Activated CD8-positive, alpha-beta T cell treated with anti-CD3 and anti-CD28 coated beads for 36 hours (primary cell): Measurements from ENCODE around the gene NLRP4. TPM values are rescaled to one million over a fixed set of nuclear protein-coding genes. Genes with fewer than 3 reads are reported as not detected.

Experiments used
- ATAC-seq: fragments of 200-7000 bp; cut with Tn5 transposase; one replicate; pipeline ENCODE4 v1.10.0; 2021; ENCODE audit warnings: mild to moderate bottlenecking, moderate library complexity
- CTCF ChIA-PET: fragments of 350-600 bp; sonication (Branson Sonifier 250); formaldehyde crosslinking; loops from one replicate; lab custom pipeline; 2021; ENCODE audit warnings: antibody characterized with exemption; lab: Charles Lee
- POLR2A ChIA-PET: fragments of 350-600 bp; sonication (Branson Sonifier 250); formaldehyde crosslinking; loops from one replicate; lab custom pipeline; 2021; ENCODE audit warnings: antibody characterized with exemption; lab: Charles Lee
- DNase-seq: peaks from one replicate; pipeline ENCODE4 v3.0.0-alpha.2; 2020
- H3K27ac Mint-ChIP-seq: one replicate; pipeline ENCODE4 v1.8.0; 2021; ENCODE audit warnings: mild to moderate bottlenecking, mixed read lengths
- H3K27me3 Mint-ChIP-seq: one replicate; pipeline ENCODE4 v1.8.0; 2021; ENCODE audit warnings: mixed read lengths
- H3K36me3 Mint-ChIP-seq: one replicate; pipeline ENCODE4 v1.8.0; 2021; ENCODE audit warnings: low read depth, mixed read lengths
- H3K4me1 Mint-ChIP-seq: one replicate; pipeline ENCODE4 v1.8.0; 2021; ENCODE audit warnings: low read depth, mixed read lengths
- H3K4me3 Mint-ChIP-seq: one replicate; pipeline ENCODE4 v1.8.0; 2021; ENCODE audit warnings: mild to moderate bottlenecking, moderate library complexity, mixed read lengths
- H3K9me3 Mint-ChIP-seq: one replicate; pipeline ENCODE4 v1.8.0; 2021; ENCODE audit warnings: mixed read lengths
- CTCF ChIP-seq: fragments of 200-600 bp; IDR thresholded peaks from one replicate; pipeline ENCODE4 v1.8.0; 2022; ENCODE audit warnings: antibody characterized with exemption, mild to moderate bottlenecking
- intact Hi-C: fragments of 100-400 bp; cut with micrococcal nuclease; formaldehyde crosslinking; loops from one replicate; pipeline ENCODE4 v1.10.0; 2022
- total RNA-seq, 2 experiments: library from RNA; stranded (reverse); gene quantifications; one replicate each; pipeline ENCODE4 v1.2.3, GENCODE V29; 2021

Gene NLRP4, protein sequence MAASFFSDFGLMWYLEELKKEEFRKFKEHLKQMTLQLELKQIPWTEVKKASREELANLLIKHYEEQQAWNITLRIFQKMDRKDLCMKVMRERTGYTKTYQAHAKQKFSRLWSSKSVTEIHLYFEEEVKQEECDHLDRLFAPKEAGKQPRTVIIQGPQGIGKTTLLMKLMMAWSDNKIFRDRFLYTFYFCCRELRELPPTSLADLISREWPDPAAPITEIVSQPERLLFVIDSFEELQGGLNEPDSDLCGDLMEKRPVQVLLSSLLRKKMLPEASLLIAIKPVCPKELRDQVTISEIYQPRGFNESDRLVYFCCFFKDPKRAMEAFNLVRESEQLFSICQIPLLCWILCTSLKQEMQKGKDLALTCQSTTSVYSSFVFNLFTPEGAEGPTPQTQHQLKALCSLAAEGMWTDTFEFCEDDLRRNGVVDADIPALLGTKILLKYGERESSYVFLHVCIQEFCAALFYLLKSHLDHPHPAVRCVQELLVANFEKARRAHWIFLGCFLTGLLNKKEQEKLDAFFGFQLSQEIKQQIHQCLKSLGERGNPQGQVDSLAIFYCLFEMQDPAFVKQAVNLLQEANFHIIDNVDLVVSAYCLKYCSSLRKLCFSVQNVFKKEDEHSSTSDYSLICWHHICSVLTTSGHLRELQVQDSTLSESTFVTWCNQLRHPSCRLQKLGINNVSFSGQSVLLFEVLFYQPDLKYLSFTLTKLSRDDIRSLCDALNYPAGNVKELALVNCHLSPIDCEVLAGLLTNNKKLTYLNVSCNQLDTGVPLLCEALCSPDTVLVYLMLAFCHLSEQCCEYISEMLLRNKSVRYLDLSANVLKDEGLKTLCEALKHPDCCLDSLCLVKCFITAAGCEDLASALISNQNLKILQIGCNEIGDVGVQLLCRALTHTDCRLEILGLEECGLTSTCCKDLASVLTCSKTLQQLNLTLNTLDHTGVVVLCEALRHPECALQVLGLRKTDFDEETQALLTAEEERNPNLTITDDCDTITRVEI
- total RNA-seq = not detected

GRCh38 chr19:55836340-55836739 lies at the start of gene NLRP4:
Gene NLRP4 (plus strand): TSS chr19:55836540. CDS start chr19:55852081, 15,541 bp downstream.
- POLR2A ChIA-PET = no interaction called here
- DNase-seq = no peak
- Mint-ChIP-seq H3K27ac (no peak within 1 kb of the TSS), H3K27me3 (no peaks in the 10 kb centered on the region), H3K4me3 (no peak within 1 kb of the TSS), H3K4me1 (no peaks in the 10 kb centered on the region), H3K36me3 (no peaks in the 10 kb centered on the region), H3K9me3 (no peaks in the 10 kb centered on the region)
- intact Hi-C loops = no loop called here
- CTCF ChIA-PET = no interaction called here
- no peak for TF ChIP-seq CTCF
- no peak for ATAC-seq

GRCh38 chr19:55795021-55795420 lies 41.3 kb upstream of the NLRP4 start:
- POLR2A ChIA-PET = interaction anchor here (0.6 kb wide), 1 partner anchor 91 kb away, joined by 3 read pairs; no protein-coding TSS in a partner anchor
- DNase-seq (no peak), ATAC-seq (no peak)
- intact Hi-C loops = no loop called here
- no peak overlapping the region for H3K27ac Mint-ChIP-seq
- CTCF ChIA-PET = no interaction called here
- H3K4me1 Mint-ChIP-seq = no peaks in the 10 kb centered on the region
- no peaks in the 10 kb centered on the region for H3K9me3 Mint-ChIP-seq
- no peaks in the 10 kb centered on the region for H3K27me3 Mint-ChIP-seq
- H3K36me3 Mint-ChIP-seq = no peaks in the 10 kb centered on the region
- H3K4me3 Mint-ChIP-seq = no peak overlapping the region
- no peak for TF ChIP-seq CTCF

- H3K36me3 Mint-ChIP-seq = no peaks in the 10 kb centered on the region
- no peak for ATAC-seq
- H3K27ac Mint-ChIP-seq = no peak overlapping the region
- POLR2A ChIA-PET = no interaction called here
- no peak overlapping the region for H3K4me3 Mint-ChIP-seq
- DNase-seq = no peak
- CTCF ChIA-PET = no interaction called here
- H3K4me1 Mint-ChIP-seq = no peaks in the 10 kb centered on the region
- H3K27me3 Mint-ChIP-seq = no peaks in the 10 kb centered on the region
- H3K9me3 Mint-ChIP-seq = peaks cover 4% of the 10 kb centered on the region
- no peak for TF ChIP-seq CTCF
- intact Hi-C loops = no loop called here
Measured at GRCh38 chr19:55801416-55801815, 34.9 kb upstream of the NLRP4 start.

DNA sequence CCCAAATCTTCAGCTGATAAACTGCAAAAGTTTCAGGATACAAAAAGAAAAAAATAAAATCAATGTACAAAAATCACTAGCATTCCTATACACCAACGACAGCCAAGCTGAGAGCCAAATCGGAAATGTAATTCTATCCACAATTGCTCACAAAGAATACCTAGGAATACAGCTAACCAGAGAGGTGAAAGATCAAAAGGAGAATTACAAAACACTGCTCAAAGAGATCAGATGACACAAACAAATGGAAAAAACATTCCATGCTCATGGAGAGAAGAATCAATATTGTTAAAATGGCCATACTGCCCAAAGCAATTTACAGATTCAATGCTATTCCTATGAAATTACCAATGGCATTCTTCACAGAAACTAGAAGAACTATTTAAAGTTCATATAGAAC lies 34.1 kb upstream of the NLRP4 start:
- ATAC-seq (no peak), DNase-seq (no peak)
- intact Hi-C loops = no loop called here
- H3K27ac Mint-ChIP-seq = no peak overlapping the region
- no peaks in the 10 kb centered on the region for H3K27me3 Mint-ChIP-seq
- no peaks in the 10 kb centered on the region for H3K36me3 Mint-ChIP-seq
- peaks cover 4% of the 10 kb centered on the region for H3K9me3 Mint-ChIP-seq
- POLR2A ChIA-PET = no interaction called here
- no peaks in the 10 kb centered on the region for H3K4me1 Mint-ChIP-seq
- H3K4me3 Mint-ChIP-seq = no peak overlapping the region
- CTCF ChIA-PET = interaction anchor here (0.6 kb wide), 1 partner anchor 1192 kb away, joined by 3 read pairs; no protein-coding TSS in a partner anchor
- TF ChIP-seq CTCF = no peak
